HG03097 (cell line): ENCODE results near the gene ZNF740.
"Not testable (repeated sequence)": the region's sequence is repeated elsewhere in the genome, so short reads cannot be mapped to it uniquely, and the experiment has no call there.

Source experiments
- ATAC-seq: cut with Tn5 transposase; IDR thresholded peaks from one replicate; pipeline ENCODE4 v1.9.1; 2021; ENCODE audit not compliant: unreplicated experiment, low FRiP score

ZNF740 gene

GRCh38 chr12:53180220-53180930 is at the start of gene ZNF740, which contains the start of gene CSAD:
ZNF740 (plus strand) TSS chr12:53180722; CDS start chr12:53181984, 1,262 bp downstream.
CSAD (minus strand) TSS chr12:53180925; CDS start chr12:53173470, 7,455 bp downstream.
- ATAC-seq = peak; percentile 92

- no peak for ATAC-seq
Observed at GRCh38 chr12:53131844-53132243, 48.7 kb upstream of the ZNF740 start.

- no peak for ATAC-seq
Observed at GRCh38 chr12:53133722-53134121, 46.8 kb upstream of the ZNF740 start.

- no peak for ATAC-seq
Observed at GRCh38 chr12:53143355-53143754, 37.2 kb upstream of the ZNF740 start.

GRCh38 chr12:53145383-53146260 is 34.9 kb upstream of the ZNF740 start:
- no peak for ATAC-seq

GRCh38 chr12:53147181-53147580 is 33.3 kb upstream of the ZNF740 start:
- ATAC-seq = no peak

GRCh38 chr12:53147653-53148052 is 32.9 kb upstream of the ZNF740 start:
- ATAC-seq = no peak

- no peak for ATAC-seq
Observed at GRCh38 chr12:53151039-53151438, 29.5 kb upstream of the ZNF740 start.

GRCh38 chr12:53152390-53152789 is 28.1 kb upstream of the ZNF740 start:
- no peak for ATAC-seq

- no peak for ATAC-seq
Observed at GRCh38 chr12:53159195-53159839, 21.2 kb upstream of the ZNF740 start.

GRCh38 chr12:53160000-53160399 is 20.5 kb upstream of the ZNF740 start:
- no peak for ATAC-seq

- ATAC-seq = no peak
Observed at GRCh38 chr12:53160673-53161072, 19.8 kb upstream of the ZNF740 start.

- no peak for ATAC-seq
Observed at GRCh38 chr12:53161119-53161911, 19.2 kb upstream of the ZNF740 start.

- not testable (repeated sequence) for ATAC-seq
Observed at GRCh38 chr12:53163008-53163407, 17.5 kb upstream of the ZNF740 start.

GRCh38 chr12:53166837-53167236 is 13.7 kb upstream of the ZNF740 start:
- ATAC-seq = no peak

GRCh38 chr12:53169644-53170043 is 10.9 kb upstream of the ZNF740 start:
- ATAC-seq = no peak

- ATAC-seq = no peak
Observed at GRCh38 chr12:53170215-53170614, 10.3 kb upstream of the ZNF740 start.

GRCh38 chr12:53170876-53171724 is 9.4 kb upstream of the ZNF740 start:
- no peak for ATAC-seq

GRCh38 chr12:53171725-53172329 is 8.7 kb upstream of the ZNF740 start:
- no peak for ATAC-seq
